ENCODE data around the gene MPST.

The MPST gene

DNA sequence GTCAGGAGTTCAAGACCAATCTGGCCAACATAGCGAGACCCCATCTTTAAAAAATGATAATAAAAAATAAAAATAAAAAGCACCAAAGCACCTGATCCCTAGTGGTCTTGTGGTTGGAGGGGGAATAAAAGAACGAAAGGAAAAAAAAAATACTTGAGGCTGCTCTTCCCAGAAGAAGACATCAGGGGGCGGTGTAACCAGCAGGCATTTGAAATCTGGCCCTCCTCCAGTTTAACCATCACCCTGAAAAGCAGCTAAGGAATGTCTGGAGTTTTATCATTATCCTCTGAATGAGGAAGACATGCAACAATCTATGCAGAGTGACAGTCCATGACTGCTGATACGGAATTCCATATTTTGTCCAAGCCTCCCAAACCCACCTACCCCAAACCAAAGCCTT, 26.4 kb downstream of the MPST start:
- DNase-seq (ENCODE audit: low read depth): no peak

DNA sequence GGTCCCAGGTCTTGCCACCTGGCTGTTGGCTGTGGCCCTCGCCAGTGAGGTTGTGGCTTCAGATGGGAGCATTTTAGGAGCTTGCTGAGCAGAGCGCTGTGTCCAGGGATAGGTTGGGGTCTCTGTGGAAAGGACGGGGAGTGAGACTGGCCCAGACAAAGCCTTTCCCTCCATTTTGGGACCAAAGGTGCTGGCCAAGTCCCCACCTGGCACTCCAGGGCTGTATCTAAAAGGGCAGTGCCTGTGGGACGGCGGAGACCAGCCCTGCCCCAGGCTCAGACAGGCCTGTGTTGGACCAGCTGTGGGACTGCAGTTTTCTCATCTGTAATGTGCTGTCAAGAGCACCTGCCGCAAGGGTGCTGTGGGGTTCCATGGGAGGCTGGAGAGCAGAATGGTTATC, 27.0 kb downstream of the MPST start:
- no peak for DNase-seq (ENCODE audit: low read depth)

DNA sequence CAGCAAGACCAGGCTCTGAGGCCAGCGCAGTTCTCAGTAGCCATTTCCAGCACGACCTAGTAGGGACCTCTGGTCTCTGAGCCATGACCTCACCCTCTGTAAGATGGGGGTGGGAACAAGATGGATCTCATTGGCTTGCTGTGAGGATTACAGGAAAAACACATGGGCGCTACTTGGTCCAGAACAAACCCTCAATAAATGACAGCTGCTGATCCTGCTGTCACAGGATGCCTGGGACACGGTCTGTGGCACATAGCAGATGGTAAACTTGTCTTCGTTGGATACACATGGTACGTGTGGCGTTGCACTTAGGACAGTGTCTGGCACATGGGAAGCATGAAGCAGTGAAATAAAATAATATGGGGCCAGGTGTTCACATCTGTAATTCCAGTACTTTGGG, 27.5 kb downstream of the MPST start:
- no peak for DNase-seq (ENCODE audit: low read depth)

DNA sequence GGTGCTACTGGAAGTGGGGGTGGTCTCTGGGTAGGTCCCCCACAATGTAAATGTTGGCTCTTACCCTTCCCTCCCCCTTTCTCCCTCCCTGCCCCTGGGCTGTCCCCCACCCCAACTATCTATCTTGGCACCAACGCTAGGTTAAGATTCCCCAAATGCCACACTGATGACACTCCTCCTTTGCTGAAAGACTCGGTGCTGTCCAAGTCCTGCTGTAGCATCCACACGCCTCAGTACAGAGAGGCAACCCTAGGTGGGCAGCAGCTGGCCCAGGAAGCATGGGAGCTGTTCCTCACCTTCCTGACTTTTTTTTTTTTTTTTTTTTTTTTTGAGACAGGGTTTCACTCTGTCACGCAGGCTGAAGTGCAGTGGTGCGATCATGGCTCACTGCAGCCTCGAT, 28.6 kb downstream of the MPST start:
- DNase-seq (ENCODE audit: low read depth): no peak

DNA sequence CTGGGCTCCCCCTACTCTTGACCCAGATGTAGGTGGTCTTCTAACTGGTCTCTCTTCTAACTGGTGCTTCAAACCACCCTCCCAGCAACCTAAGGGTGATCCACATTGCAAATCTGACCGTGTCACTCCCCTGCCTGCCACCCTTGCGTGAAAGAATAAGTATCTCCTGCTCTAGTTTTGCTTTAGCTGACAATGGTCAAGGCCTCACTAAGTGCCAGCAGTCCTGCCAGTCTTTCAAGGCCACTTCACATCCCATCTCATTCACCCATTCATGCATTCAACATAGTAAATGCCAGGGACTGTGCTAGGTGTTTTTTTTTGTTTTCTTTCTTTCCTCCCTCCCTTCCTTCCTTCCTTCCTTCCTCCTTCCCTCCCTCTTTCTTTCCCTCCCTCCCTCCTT, 29.7 kb downstream of the MPST start:
- DNase-seq (ENCODE audit: low read depth): no peak

DNA sequence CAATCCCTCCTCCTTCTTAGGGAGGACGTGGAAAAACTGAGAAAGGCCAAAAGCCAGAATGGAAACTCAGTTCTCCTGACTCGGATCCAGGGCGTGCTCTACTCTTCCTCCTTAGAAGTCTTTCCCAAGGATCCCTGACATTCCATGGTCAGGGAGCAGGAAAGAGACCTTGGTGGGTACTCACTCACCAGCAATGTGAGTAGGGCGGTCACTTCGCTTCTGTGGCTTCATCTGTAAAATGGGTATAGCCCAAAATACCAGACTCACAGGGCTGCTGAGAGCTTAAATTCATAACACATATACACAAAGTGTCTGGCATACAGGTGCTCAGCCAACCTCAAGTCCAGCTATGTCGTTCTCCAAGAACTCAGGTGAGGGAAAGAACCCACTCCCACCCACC, 31.4 kb downstream of the MPST start:
- no peak for DNase-seq (ENCODE audit: low read depth)

DNA sequence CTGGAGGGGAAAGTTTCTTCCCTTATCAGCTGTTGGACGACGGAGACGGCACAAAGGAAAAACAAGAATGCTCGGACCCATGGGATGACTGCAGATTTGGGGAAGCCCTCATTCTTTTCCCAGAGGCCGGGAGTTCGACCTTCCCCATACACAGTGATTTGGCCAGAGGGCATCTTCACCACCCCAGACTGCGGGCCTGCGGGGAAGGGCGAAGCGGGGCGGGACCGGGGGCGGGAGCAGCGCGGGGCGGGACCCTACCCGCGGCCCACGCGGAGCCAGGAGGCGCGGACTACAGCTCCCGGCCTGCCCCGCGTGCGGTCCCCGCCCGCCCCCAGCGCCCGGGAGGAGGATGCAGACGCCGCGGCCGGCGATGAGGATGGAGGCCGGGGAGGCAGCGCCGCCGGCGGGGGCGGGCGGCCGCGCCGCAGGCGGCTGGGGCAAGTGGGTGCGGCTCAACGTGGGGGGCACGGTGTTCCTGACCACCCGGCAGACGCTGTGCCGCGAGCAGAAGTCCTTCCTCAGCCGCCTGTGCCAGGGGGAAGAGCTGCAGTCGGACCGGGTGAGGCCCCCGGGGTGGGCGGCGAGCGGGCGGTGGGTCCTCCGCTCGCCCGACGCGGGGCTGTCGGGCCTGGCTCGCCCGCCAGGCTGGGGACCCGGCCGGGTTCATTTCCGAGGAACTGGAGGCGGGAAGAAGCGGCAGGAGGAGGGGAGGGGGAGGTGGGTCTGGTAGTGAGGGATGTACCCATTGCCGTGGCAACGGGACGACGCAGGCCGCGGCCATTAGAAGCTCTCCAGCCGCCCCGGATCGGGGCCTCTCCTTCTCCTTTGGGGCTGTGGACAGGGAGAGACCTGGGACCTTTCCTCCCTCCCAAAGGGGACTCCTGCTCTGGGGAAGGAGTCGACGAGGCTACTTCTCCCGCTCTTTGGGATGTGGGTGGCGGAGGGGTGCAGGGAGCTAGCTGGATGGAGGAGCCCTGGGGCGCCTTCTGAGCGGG, 32.1 kb downstream of the MPST start, which contains the start of gene KCTD17:
KCTD17 (plus strand) TSS at position 352 of the 995 bp plus-strand sequence; CDS start at position 371, 19 bp downstream.
- peak; percentile 53 for DNase-seq (ENCODE audit: low read depth)

DNA sequence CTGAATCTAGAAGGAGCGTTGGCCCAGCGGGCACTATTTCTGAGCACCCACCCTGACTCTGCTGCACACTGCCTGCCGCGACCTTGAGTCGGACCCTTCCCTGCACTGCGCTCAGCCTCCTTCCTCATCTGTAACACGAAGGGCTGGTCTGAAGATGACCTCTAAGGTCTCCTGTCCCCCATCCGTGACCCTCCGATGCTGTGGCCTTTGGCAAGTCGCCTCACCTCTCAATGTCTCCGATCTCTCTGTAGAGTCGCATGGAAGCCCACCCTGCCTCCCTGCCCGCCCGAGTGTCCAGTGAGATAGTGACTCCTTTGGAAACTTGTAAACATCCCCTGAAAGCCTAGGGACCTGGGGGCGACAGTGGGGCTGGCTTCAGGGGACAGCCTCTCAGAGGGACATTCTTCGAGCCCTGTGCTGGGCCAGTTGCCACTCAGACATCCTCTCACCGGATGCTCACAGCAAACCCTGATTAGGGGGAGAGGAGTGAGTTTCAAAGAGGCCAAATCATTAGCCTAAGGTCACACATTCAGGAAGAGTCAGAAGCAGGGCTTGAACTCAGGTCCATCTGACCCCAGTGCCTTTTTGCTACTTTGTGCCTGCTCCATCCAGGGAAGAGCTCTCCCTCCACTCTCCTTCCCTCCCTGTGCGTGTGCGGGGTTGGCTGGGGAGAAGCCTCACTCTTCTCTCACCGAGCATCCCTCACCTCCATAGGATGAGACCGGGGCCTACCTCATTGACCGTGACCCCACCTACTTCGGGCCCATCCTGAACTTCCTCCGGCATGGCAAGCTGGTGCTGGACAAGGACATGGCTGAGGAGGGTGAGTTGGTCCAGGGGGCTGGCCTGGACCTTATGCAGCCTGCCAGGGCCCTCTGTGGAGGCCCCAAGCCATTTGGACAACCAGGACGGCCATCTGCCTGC, 33.1 kb downstream of the MPST start:
- no peak for DNase-seq (ENCODE audit: low read depth)

DNA sequence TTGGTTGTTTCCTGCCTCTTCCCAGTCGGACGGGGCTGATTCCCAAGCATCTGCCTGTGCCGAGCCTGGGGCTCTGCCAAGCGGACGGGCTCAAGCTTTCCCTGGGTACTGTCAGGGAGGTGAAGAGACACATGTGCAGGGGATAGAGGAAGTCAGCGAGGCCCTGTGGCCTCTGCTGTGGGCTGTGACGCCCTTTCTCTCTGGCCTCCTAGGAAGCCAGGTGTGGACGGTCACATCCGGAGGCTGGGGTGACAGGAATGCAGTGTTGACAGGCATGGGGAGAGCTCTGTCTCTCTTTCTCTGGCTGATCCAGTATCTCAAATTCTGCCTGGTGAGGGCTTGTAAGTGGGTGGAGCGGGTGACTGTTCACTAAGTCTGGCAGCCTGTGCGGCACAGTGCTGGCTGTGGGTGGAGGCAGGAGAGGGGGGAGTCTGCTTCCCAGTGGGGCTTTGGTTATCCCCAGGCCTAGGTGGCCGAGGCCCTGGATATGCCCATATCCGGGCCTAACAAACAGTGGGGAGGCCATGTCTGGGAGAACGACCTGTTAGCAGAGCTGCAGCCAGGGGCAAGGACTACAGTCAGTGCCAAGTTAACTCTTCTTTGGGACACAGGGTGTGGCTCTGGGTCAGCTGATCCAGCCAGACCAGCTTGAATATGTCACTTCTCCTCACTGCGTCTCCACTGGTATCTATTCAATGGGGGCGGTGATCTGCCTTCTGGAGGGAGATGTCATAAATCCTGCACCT, 33.9 kb downstream of the MPST start:
- no peak for DNase-seq (ENCODE audit: low read depth)

DNA sequence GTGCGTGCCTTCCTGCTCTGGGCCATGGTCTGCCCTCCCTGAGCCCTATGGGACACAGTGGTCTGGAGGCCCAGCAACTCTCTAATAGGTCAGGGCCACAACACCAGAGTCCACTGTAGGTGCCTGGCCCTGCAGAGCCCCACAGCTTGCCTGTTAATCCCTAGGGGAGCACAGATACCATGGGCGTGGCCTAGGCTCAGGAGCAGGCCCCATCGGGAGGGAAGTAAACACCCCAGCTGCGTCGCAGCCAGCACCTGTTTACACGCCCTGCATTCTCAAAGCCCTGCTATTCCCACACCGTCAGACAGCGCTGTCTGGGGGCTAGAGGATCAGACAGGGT, 34.5 kb downstream of the MPST start:
- no peak for DNase-seq (ENCODE audit: low read depth)

DNA sequence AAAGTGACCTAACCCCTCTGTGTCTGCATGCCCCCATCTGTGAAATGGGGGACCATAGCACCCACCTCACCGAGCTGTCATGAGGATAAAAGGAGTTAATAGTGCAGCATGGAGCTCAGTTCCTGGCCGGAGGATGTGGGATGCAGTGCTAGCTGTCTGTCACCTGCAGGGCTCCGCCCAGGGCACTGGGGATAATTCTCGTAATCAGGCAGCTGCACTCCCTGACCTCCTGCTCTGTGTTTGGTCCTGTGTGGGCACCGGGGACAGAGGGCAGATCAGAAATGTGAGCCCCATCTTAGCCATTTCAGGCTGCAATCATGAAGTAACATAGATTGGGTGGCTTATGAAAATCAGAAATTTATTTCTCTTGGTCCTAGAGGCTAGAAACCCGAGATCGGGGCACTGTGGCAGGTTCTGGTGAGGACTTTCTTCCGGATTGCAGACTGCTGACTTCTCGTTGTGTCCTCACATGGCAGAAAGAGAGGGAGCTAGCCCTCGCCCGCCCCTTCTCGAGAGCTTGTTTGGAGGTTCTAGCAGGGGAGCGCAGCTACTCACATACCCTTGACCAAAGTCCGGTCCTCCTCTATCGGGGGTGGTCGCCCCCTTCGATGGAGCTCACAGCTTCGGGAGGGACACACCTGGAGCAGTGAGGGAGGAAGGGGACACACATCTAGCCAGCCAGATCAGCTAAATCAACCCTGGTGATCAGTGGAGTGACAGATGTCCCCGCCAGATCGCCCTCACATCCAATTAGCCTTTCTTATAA, 35.2 kb downstream of the MPST start:
- no peak for DNase-seq (ENCODE audit: low read depth)

DNA sequence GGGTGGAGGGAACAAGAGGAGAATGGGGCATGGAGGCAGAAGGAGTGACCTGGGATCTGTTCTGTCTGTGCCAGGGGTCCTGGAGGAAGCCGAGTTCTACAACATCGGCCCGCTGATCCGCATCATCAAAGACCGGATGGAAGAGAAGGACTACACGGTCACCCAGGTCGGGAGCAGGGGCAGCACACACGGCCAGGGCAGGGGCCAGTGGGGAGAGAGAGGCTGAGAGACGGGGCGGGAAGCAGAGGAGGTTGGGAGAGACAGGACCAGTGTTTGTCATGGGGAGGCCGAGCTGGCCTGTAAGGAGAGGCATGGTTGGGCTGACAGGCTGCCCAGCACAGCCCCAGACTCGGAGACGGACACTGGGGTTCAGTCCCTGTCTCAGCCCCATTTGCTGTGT, 36.7 kb downstream of the MPST start:
- DNase-seq (ENCODE audit: low read depth): no peak

DNA sequence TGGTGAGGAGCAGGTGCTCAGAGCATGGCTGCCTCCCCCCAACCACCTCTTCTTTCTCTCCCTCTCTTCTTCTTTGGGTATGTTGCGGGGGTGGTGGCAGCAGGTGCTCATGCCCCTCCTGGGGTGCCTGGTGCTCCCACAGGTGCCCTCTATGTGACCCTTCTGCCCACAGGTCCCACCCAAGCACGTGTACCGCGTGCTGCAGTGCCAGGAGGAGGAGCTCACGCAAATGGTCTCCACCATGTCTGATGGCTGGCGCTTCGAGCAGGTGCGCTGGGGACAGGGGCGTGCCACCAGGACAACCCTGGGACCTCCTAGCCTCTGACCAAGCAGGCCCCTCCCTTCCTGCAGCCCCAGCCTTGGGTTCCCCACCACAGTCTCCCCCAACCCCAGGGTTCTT, 37.7 kb downstream of the MPST start:
- no peak for DNase-seq (ENCODE audit: low read depth)

DNA sequence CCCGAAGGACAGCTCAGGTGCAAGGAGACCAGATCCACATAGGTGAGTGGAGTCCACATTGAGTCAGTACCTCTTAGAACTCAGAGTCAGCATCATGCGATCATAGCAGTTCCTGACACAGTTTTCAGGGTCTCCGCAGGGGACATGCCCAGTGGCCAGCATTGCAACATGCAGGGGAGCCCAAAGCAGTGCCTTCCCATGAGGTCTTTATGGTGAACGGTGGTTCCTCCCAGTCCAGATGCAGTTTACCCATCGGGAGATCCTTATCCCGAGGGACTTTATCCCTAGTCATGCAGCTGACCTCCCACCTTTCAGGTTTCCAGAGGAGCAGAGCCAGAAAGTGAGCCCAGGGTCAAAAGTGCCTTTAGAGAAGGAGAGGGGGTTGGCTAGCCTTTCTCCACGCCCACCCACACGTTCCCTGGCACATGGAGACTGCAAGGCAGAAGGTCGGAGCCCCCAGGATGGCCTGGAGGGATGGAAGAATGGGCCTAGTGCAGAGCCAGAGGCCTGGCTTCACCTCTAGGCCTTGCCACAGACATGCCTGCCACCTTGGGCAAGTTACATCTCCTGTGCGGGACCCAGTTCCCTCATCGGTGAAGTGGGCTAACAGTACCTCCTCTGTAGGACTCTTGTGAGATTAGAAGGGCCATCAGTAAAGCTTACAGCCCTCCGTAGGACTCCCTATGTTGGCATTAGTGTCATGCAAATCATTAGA, 38.4 kb downstream of the MPST start:
- DNase-seq (ENCODE audit: low read depth): no peak

DNA sequence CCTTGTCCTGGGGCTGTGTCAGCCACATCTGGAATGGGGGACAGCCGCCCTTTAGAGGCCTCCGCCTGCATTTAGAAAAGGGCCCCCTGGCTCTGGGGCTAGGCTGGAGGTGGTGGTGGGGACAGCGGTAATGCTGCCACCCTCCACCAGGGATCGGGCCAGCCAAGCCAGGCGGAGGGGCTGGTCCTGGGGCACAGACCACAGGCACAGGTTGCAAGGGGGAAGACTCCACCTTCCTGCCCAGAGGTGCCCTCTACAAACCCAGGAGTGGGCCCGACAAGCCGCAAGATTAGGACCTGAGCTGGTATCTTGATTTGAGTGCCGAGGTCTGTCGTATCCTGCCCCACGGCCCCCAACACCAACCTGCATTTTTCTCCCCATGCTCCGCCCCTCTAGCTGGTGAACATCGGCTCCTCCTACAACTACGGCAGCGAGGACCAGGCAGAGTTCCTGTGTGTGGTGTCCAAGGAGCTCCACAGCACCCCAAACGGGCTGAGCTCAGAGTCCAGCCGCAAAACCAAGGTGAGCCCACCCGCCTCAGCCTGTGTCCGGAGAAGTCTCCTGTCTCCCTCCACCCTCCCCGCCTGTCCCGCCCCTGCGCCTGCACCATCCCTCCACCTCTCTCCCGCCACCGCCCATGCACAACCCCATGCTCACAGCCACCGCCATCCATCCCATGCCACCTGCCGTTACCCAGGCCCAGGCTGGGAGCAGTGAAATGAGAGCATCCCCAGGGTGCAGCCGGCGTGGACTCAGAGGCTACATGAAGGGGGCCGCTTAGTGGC, 39.6 kb downstream of the MPST start:
- no peak for DNase-seq (ENCODE audit: low read depth)

DNA sequence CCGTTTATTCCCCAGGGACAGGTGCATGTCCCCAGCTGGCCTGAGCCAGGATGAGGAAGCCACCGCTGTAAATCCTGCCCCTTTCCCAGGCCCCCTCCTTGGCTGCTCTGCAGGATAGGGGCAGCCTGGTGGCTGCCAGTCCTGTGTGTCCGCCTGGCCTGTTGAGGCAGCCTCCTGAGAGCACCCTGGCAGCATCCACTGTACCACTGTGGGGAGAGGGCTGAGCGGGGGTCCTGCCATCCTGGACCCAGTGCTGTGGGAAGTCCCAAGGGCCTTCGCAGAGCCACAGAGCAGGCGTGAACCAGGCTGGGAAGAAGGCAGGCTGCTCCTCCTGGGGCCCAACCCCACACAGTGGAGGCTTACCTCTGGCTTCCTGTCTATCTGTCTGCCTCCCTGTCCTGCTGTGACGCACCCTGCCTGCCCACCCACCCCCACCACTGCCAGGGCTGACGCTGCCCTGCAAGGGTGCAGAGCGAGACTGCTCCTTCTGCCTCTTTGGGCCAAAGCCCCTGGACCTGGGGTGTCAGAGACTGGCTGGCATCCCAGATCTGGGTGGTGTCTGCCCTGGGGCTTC, 40.4 kb downstream of the MPST start:
- DNase-seq (ENCODE audit: low read depth): no peak

DNA sequence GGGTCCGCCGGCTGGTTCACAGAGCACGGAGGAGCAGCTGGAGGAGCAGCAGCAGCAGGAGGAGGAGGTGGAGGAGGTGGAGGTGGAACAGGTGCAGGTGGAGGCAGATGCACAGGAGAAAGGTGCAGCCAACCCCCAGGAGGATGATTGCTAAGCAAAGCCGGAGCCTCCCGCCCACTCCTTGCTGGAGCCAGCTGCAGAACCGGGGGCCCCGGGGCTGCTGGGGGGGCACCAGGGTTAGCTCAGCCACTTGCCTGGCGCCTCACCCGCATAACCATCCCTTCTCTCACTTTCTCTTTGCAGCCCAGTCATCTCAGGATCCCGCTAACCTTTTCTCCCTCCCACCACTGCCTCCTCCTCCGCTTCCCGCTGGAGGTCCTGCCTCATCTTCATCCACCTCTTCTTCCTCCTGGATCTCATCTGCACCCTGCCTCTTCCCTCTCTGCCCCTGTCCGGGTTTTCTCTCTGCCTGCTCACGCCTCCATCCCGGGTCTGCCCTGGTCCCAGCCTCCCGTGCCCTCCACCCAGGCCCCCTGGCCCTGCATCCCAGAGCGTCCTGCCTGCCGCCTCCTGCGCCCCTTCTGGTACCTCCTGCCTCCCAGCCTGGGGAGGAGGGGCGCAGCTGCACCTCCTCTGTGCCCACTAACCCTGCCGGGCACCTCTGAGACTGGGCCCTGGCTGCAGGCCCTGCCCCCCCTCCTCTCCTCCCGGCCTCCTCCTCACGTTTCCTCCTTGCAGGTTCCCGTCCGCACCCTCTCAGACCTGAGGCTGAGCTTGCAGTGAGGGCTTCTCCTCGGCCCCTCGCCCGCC, 41.5 kb downstream of the MPST start:
- no peak for DNase-seq (ENCODE audit: low read depth)

DNA sequence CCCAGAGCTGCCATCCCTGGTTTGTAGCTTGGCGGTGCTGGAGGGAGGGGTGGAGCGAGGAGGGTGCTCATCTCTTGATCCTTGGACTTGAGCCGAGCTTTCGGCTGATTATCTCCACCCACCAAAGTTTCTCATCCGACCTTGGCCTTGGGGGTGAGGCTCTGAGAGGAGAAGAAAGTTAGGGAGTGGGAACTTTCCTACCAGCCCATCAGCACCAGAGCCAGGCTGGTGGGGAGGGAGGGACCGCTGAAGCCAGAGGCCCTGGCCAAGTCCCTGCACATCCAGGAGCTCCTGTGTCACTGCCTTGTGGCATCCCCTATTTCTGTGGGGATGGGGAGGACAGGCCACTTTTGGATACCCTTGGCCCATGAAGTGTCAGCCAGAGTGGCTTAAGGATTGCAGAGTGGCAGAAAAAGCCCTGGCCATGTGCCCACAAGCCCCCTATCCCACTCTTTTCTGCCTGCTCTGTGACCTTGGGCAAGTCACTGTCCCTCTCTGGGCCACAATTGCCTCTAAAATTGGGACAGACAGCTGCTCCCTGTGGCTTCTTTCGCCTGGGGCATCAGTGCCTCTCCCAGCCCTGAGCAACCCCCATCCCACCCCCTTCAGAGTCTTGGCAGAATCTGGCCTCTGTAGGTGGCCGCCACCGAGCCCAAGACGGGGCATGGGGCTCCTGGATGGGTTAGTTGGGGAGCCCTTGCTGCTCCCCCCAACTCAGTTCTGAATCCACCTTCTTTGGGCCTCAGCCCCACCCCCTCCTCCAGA, 42.3 kb downstream of the MPST start:
- DNase-seq (ENCODE audit: low read depth): no peak

All from activated gamma-delta T cell treated with anti-CD3 and anti-CD28 coated beads, Interleukin-2, amount 50 U/mL, for 16 hours (primary cell).